ENCODE measurements around the gene NR6A1.

DNA sequence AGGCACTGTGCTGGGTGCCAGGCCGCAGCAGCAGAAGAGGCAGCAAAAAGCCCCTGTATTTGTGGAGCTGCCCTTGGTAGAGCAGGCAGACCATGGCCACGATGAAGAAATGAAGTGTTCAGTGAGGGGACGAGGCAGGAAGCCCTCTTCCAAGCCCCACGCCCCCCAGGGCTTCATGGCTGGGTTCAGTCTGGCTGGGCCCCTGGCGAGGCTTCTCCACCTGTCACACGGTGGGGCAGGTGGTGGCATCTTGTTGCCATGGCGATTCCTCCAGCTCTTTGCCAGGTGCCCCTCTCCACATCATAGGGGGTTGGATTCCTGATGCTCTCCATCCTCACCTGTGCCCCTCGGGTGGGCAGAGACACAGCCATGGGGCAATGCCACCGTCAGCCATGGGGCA, 299.4 kb downstream of the NR6A1 start:
- TF ChIP-seq, protein P1, sequence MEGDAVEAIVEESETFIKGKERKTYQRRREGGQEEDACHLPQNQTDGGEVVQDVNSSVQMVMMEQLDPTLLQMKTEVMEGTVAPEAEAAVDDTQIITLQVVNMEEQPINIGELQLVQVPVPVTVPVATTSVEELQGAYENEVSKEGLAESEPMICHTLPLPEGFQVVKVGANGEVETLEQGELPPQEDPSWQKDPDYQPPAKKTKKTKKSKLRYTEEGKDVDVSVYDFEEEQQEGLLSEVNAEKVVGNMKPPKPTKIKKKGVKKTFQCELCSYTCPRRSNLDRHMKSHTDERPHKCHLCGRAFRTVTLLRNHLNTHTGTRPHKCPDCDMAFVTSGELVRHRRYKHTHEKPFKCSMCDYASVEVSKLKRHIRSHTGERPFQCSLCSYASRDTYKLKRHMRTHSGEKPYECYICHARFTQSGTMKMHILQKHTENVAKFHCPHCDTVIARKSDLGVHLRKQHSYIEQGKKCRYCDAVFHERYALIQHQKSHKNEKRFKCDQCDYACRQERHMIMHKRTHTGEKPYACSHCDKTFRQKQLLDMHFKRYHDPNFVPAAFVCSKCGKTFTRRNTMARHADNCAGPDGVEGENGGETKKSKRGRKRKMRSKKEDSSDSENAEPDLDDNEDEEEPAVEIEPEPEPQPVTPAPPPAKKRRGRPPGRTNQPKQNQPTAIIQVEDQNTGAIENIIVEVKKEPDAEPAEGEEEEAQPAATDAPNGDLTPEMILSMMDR (tag by site-specific recombination; IDR thresholded peaks at IDR 0.05), result no peak
- TF ChIP-seq, protein P2, sequence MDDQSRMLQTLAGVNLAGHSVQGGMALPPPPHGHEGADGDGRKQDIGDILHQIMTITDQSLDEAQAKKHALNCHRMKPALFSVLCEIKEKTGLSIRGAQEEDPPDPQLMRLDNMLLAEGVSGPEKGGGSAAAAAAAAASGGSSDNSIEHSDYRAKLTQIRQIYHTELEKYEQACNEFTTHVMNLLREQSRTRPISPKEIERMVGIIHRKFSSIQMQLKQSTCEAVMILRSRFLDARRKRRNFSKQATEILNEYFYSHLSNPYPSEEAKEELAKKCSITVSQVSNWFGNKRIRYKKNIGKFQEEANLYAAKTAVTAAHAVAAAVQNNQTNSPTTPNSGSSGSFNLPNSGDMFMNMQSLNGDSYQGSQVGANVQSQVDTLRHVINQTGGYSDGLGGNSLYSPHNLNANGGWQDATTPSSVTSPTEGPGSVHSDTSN (CRISPR knock-in tag; IDR thresholded peaks at IDR 0.05), result no peak
- no peak for TF ChIP-seq ZNF530 (tag by site-specific recombination; IDR thresholded peaks at IDR 0.05; ENCODE audit: low read depth)
- no peak for TF ChIP-seq ZSCAN30 (tag by site-specific recombination; IDR thresholded peaks at IDR 0.05)
- TF ChIP-seq ZEB2 (tag by site-specific recombination; IDR thresholded peaks at IDR 0.05), result no peak
- TF ChIP-seq, protein P3, sequence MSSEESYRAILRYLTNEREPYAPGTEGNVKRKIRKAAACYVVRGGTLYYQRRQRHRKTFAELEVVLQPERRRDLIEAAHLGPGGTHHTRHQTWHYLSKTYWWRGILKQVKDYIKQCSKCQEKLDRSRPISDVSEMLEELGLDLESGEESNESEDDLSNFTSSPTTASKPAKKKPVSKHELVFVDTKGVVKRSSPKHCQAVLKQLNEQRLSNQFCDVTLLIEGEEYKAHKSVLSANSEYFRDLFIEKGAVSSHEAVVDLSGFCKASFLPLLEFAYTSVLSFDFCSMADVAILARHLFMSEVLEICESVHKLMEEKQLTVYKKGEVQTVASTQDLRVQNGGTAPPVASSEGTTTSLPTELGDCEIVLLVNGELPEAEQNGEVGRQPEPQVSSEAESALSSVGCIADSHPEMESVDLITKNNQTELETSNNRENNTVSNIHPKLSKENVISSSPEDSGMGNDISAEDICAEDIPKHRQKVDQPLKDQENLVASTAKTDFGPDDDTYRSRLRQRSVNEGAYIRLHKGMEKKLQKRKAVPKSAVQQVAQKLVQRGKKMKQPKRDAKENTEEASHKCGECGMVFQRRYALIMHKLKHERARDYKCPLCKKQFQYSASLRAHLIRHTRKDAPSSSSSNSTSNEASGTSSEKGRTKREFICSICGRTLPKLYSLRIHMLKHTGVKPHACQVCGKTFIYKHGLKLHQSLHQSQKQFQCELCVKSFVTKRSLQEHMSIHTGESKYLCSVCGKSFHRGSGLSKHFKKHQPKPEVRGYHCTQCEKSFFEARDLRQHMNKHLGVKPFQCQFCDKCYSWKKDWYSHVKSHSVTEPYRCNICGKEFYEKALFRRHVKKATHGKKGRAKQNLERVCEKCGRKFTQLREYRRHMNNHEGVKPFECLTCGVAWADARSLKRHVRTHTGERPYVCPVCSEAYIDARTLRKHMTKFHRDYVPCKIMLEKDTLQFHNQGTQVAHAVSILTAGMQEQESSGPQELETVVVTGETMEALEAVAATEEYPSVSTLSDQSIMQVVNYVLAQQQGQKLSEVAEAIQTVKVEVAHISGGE (tag by site-specific recombination; conservative IDR thresholded peaks at IDR 0.05; ENCODE audit: low read depth), result no peak
- no peak for TF ChIP-seq ZBTB1 (tag by site-specific recombination; IDR thresholded peaks at IDR 0.05)
- TF ChIP-seq ZFP3 (tag by site-specific recombination; IDR thresholded peaks at IDR 0.05; ENCODE audit: low read depth), result no peak
- no peak for TF ChIP-seq MYNN (tag by site-specific recombination; IDR thresholded peaks at IDR 0.05; ENCODE audit: borderline replicate concordance)
- TF ChIP-seq ZNF19 (tag by site-specific recombination; IDR thresholded peaks at IDR 0.05; ENCODE audit: low read depth), result no peak
- TF ChIP-seq ZNF24 (tag by site-specific recombination; IDR thresholded peaks at IDR 0.05), result no peak
- no peak for TF ChIP-seq ZNF48 (tag by site-specific recombination; IDR thresholded peaks at IDR 0.05)

Data from HEK293 (cell line).